Body of pancreas (tissue), 4 donors: ENCODE measurements around the gene CHST8. TPM values are rescaled to one million over a fixed set of nuclear protein-coding genes. Genes with fewer than 3 reads are reported as not detected.
"Not testable (repeated sequence)": the region's sequence is repeated elsewhere in the genome, so short reads cannot be mapped to it uniquely, and the experiment has no call there.

Experiments
- ATAC-seq: fragments of 150-250 bp; one replicate; pipeline ENCODE4 v1.9.1; 2016
- DNase-seq, 4 donors: peaks; one replicate each; pipeline ENCODE4 v3.0.0-alpha.2; 2019
- H3K27ac ChIP-seq, 4 donors: fragments of 200-600 bp; sonication (generic); 1 replicate in 3 of 4; 2 replicates in 1 of 4; pipeline versions ENCODE4 v1.5.1 to v1.6.1; 2016 to 2019; ENCODE audit warnings: mild to moderate bottlenecking in 1 of 4, mixed read lengths in 1 of 4, moderate library complexity in 1 of 4
- H3K27me3 ChIP-seq, 2 donors: fragments of 200-600 bp; sonication (generic); one replicate each; pipeline ENCODE4 v1.6.0; 2016; ENCODE audit warnings: mild to moderate bottlenecking in 1 of 2
- H3K36me3 ChIP-seq, 2 donors: fragments of 200-600 bp; sonication (generic); replicated peaks in 1 of 2; 2 replicates each; pipeline ENCODE4 v1.5.1; 2016; ENCODE audit warnings: low read depth in 2 of 2; ENCODE audit not compliant: insufficient read depth in 1 of 2
- H3K4me1 ChIP-seq: fragments of 200-600 bp; sonication (generic); one replicate; pipeline ENCODE4 v1.6.0; 2016
- H3K4me3 ChIP-seq, 2 donors: fragments of 200-600 bp; sonication (generic); 1 replicate in 1 of 2; 2 replicates in 1 of 2; pipeline ENCODE4 v1.5.1; 2016 to 2019
- H3K9me3 ChIP-seq, 3 donors: fragments of 200-600 bp; sonication (generic); 1 replicate in 2 of 3; 2 replicates in 1 of 3; pipeline ENCODE4 v1.5.1; 2016
- POLR2A ChIP-seq, 3 donors: fragments of 450-650 bp; IDR thresholded peaks; one replicate each; pipeline ENCODE4 v1.6.1; 2016; ENCODE audit warnings: antibody characterized with exemption in 3 of 3, mild to moderate bottlenecking in 2 of 3
- WGBS, 2 donors: methylation state at CpG; one replicate each; pipeline ENCODE4 v1.1.5; 2017; 5-methylcytosine and 5-hydroxymethylcytosine counted together
- intact Hi-C: fragments of 100-400 bp; cut with DNase I; formaldehyde crosslinking; loops from one replicate; pipeline ENCODE4 v1.15.1; 2023
- total RNA-seq, 2 donors: library from RNA; depleted of rRNA; stranded (reverse); fragments of >200 nt; gene quantifications; one replicate each; pipeline ENCODE4 v1.1.0, GENCODE V29; 2016
- TF ChIP-seq, protein P1 (sequence below), 7 experiments: fragments of 450-650 bp in 4 of 7; fragments of 200-600 bp in 3 of 7; sonication (generic) in 3 of 7; IDR thresholded peaks; one replicate each; pipeline ENCODE4 v1.5.1; 2016 to 2019; ENCODE audit warnings: antibody characterized with exemption in 7 of 7

Gene CHST8
- total RNA-seq, 2 donors from 2014 or later, result 0.26 TPM; not detected in 1

- no peak overlapping the region for H3K4me3 ChIP-seq
- no peak for ATAC-seq
- H3K27me3 ChIP-seq, result no peaks in the 10 kb centered on the region
- no peaks in the 10 kb centered on the region for H3K36me3 ChIP-seq
- 90 to 92% methylated on average over 2 to 4 of the region's 4 CpGs for whole genome bisulfite sequencing, 2 donors
- H3K27ac ChIP-seq, result no peak overlapping the region
- intact Hi-C loops, result no loop called here
- peaks cover 14% of the 10 kb centered on the region for H3K4me1 ChIP-seq
- no peaks in the 10 kb centered on the region for H3K9me3 ChIP-seq
- TF ChIP-seq, protein P1, sequence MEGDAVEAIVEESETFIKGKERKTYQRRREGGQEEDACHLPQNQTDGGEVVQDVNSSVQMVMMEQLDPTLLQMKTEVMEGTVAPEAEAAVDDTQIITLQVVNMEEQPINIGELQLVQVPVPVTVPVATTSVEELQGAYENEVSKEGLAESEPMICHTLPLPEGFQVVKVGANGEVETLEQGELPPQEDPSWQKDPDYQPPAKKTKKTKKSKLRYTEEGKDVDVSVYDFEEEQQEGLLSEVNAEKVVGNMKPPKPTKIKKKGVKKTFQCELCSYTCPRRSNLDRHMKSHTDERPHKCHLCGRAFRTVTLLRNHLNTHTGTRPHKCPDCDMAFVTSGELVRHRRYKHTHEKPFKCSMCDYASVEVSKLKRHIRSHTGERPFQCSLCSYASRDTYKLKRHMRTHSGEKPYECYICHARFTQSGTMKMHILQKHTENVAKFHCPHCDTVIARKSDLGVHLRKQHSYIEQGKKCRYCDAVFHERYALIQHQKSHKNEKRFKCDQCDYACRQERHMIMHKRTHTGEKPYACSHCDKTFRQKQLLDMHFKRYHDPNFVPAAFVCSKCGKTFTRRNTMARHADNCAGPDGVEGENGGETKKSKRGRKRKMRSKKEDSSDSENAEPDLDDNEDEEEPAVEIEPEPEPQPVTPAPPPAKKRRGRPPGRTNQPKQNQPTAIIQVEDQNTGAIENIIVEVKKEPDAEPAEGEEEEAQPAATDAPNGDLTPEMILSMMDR (IDR thresholded peaks at IDR 0.05), result no peak
- TF ChIP-seq POLR2A (IDR thresholded peaks at IDR 0.05), result no peak
- no peak for DNase-seq
Observed at GRCh38 chr19:33818411-33818810, 196.7 kb downstream of the CHST8 start.

DNA sequence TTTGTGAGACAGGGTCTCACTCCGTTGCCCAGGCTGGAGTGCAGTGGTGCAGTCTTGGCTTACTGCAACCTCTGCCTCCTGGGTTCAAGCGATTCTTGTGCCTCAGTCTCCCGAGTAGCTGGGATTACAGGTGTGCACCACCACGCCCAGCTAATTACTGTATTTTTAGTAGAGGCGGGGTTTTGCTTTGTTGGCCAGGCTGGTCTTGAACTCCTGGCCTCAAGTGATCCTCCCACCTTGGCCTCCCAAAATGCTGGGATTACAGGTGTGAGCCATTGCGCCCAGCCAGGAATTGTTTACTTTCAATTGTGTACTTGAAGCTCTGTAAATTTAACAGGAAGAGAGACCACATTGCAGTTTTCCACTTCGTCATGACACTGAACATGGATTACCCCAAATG is 197.3 kb downstream of the CHST8 start:
- ATAC-seq, H3K9me3 ChIP-seq, H3K27ac ChIP-seq, H3K27me3 ChIP-seq, H3K4me3 ChIP-seq, intact Hi-C loops, H3K36me3 ChIP-seq, DNase-seq: not testable (repeated sequence)
- H3K4me1 ChIP-seq, result peaks cover 14% of the 10 kb centered on the region
- WGBS, 2 donors, result 88 to 93% methylated on average over 7 of the region's 7 CpGs

- no peak for DNase-seq
- no peak for TF ChIP-seq POLR2A (IDR thresholded peaks at IDR 0.05)
- TF ChIP-seq, protein P1 (IDR thresholded peaks at IDR 0.05), result no peak
- H3K9me3 ChIP-seq, result no peaks in the 10 kb centered on the region
- no peaks in the 10 kb centered on the region for H3K36me3 ChIP-seq
- no peaks in the 10 kb centered on the region for H3K27me3 ChIP-seq
- H3K27ac ChIP-seq, result peak overlapping the region in 2 of 4 donors; percentile 1 to 53
- 47 to 55% methylated on average over 8 to 10 of the region's 10 CpGs for WGBS, 2 donors
- intact Hi-C loops, result no loop called here
- H3K4me3 ChIP-seq, result no peak overlapping the region
- no peak for ATAC-seq
- peaks cover 14% of the 10 kb centered on the region for H3K4me1 ChIP-seq
Observed at GRCh38 chr19:33819506-33819879, 197.7 kb downstream of the CHST8 start.

DNA sequence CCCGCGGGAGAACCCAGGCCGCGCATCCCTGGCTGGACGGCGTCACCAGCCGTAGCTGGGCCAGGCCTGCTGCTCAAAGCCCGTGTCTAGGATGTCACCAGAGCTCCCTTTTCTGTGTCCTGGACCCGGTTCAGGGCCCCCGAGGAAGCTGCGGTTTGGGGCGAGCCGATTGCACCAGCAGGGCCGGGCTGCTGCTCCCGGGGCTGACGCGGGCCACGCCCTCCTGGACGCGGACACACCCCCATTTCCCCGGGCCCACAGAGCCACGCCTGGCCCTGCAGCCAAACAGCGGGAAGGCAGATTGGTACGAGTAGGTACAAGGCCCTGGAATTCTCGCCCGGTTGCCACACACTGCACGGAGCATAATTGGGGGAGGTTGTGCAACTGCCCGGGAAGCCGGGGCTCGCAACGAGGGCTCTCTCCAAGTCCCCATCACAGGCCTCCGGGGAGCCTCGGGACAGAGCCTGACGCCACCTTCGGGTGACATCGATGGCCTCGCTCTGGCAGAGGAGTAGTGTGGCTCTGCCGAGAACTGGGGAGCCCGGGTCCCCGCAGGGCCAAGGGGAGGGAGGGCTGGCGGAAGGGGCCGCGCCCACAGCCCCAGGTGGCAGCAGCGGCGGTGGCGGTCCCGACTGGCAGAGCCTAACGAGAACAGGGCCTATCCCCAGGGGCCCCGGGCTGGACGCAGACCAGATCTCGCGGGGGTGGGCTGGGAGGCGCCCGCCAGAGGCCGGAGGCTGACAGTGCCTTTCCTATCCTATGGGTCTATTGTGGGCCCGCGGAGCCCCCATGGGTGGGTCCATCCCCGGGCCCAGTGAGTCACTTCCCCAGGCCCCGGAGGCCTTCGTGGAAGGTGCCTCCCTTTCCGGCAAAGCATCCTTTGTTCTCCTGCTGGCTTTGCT is 198.4 kb downstream of the CHST8 start:
- no peaks in the 10 kb centered on the region for H3K9me3 ChIP-seq
- peak; percentile 79 for ATAC-seq
- WGBS, 2 donors, result 15 to 28% methylated on average over 13 to 61 of the region's 61 CpGs

GRCh38 chr19:33821871-33822270 is 200.1 kb downstream of the CHST8 start:
- ATAC-seq (no peak), DNase-seq (no peak)
- Histone ChIP-seq H3K27me3 (no peaks in the 10 kb centered on the region), H3K4me1 (peaks cover 14% of the 10 kb centered on the region), H3K27ac (no peak overlapping the region), H3K9me3 (no peaks in the 10 kb centered on the region), H3K36me3 (no peaks in the 10 kb centered on the region), H3K4me3 (no peak overlapping the region)
- TF ChIP-seq, protein P1 (IDR thresholded peaks at IDR 0.05), result no peak
- TF ChIP-seq POLR2A (IDR thresholded peaks at IDR 0.05), result no peak
- 69 to 75% methylated on average over 2 of the region's 2 CpGs for WGBS, 2 donors
- intact Hi-C loops, result no loop called here

More for the DNA sequence above, 198.4 kb downstream of the CHST8 start:
- TF ChIP-seq, protein P1 (IDR thresholded peaks at IDR 0.05), result peak in 2 of 7 experiments; percentile 2 to 4
- peak in 1 of 3 donors; percentile 23 for TF ChIP-seq POLR2A (IDR thresholded peaks at IDR 0.05)
- H3K4me1 ChIP-seq, result peaks cover 14% of the 10 kb centered on the region
- H3K36me3 ChIP-seq, result no peaks in the 10 kb centered on the region
- H3K27ac ChIP-seq, result peak overlapping the region in 3 of 4 donors; percentile 1 to 53 (median 51)
- no peaks in the 10 kb centered on the region for H3K27me3 ChIP-seq
- intact Hi-C loops, result no loop called here
- no peak overlapping the region for H3K4me3 ChIP-seq
- peak; percentile 67 to 79 (median 76) for DNase-seq

Other genes with a start within 250 kb of the CHST8 start
- 10 to 100 TPM; 13.2 to 16.3 TPM for gene CEBPG, start 248.2 kb upstream of the CHST8 start, total RNA-seq
- gene PEPD, start 100.2 kb upstream of the CHST8 start, total RNA-seq, result 10 to 100 TPM; 33.2 to 54.7 TPM
- 10 to 100 TPM; 31.6 to 52.1 TPM for gene KCTD15, start 174.9 kb downstream of the CHST8 start, total RNA-seq